Mucosa of rectum (tissue), 2 donors: ENCODE data around the gene GRIN2C.
A peak's percentile ranks its signal among the peaks of the same experiment; 100 is the strongest.

ENCODE experiments used
- H3K27ac ChIP-seq, 2 donors: one replicate each; pipeline ENCODE4 v1.7.0; 2013; ENCODE audit warnings: inconsistent platforms in 2 of 2, low read depth in 2 of 2, low read length in 2 of 2
- H3K27me3 ChIP-seq, 2 donors: one replicate each; pipeline ENCODE4 v1.7.0; 2013; ENCODE audit warnings: low read length in 2 of 2; ENCODE audit not compliant: control insufficient read depth in 2 of 2, insufficient read depth in 2 of 2
- H3K36me3 ChIP-seq, 2 donors: one replicate each; pipeline ENCODE4 v1.7.0; 2013; ENCODE audit warnings: low read length in 2 of 2; ENCODE audit not compliant: control insufficient read depth in 2 of 2, insufficient read depth in 2 of 2
- H3K4me1 ChIP-seq, 2 donors: one replicate each; pipeline ENCODE4 v1.7.0; 2013; ENCODE audit warnings: low read length in 2 of 2, mild to moderate bottlenecking in 1 of 2; ENCODE audit not compliant: control insufficient read depth in 2 of 2, insufficient read depth in 2 of 2
- H3K4me3 ChIP-seq, 2 donors: one replicate each; pipeline ENCODE4 v1.7.0; 2013; ENCODE audit warnings: low read length in 2 of 2
- H3K9ac ChIP-seq, 2 donors: one replicate each; pipeline ENCODE4 v1.7.0; 2013; ENCODE audit warnings: low read length in 2 of 2, low read depth in 1 of 2, mild to moderate bottlenecking in 1 of 2
- H3K9me3 ChIP-seq, 2 donors: one replicate each; pipeline ENCODE4 v1.7.0; 2013; ENCODE audit warnings: low read length in 2 of 2; ENCODE audit not compliant: control insufficient read depth in 2 of 2
- donor health status: healthy.
- donor health status: Normal muscosa, but diverticular disease.

The GRIN2C gene

GRCh38 chr17:74864297-74864865, 4.7 kb upstream of the GRIN2C start:
- H3K4me1 ChIP-seq, result peaks cover 13 to 16% of the 10 kb centered on the region in 2 donors
- H3K4me3 ChIP-seq, result no peak overlapping the region
- no peaks in the 10 kb centered on the region for H3K36me3 ChIP-seq
- no peak overlapping the region for H3K27ac ChIP-seq
- peaks cover 16 to 18% of the 10 kb centered on the region in 2 donors for H3K27me3 ChIP-seq
- no peak overlapping the region for H3K9ac ChIP-seq
- no peaks in the 10 kb centered on the region for H3K9me3 ChIP-seq

- Histone ChIP-seq H3K9me3 (no peaks in the 10 kb centered on the region), H3K27me3 (peaks cover 21 to 24% of the 10 kb centered on the region in 2 donors), H3K27ac (no peak overlapping the region), H3K9ac (no peak overlapping the region), H3K4me3 (no peak overlapping the region), H3K36me3 (no peaks in the 10 kb centered on the region), H3K4me1 (peaks cover 13 to 16% of the 10 kb centered on the region in 2 donors)
Observed at GRCh38 chr17:74863420-74864296, 4.0 kb upstream of the GRIN2C start.

- Histone ChIP-seq H3K36me3 (no peaks in the 10 kb centered on the region), H3K4me1 (peaks cover 13 to 16% of the 10 kb centered on the region in 2 donors), H3K4me3 (no peak overlapping the region), H3K27ac (no peak overlapping the region), H3K9me3 (no peaks in the 10 kb centered on the region), H3K9ac (no peak overlapping the region), H3K27me3 (peaks cover 23 to 26% of the 10 kb centered on the region in 2 donors)
Observed at GRCh38 chr17:74862919-74863318, 3.2 kb upstream of the GRIN2C start.

- peaks cover 13 to 16% of the 10 kb centered on the region in 2 donors for H3K4me1 ChIP-seq
- H3K9me3 ChIP-seq, result no peaks in the 10 kb centered on the region
- H3K36me3 ChIP-seq, result no peaks in the 10 kb centered on the region
- H3K4me3 ChIP-seq, result no peak overlapping the region
- H3K27me3 ChIP-seq, result peaks cover 25 to 29% of the 10 kb centered on the region in 2 donors
- H3K9ac ChIP-seq, result no peak overlapping the region
- no peak overlapping the region for H3K27ac ChIP-seq
Observed at GRCh38 chr17:74862108-74862901, 2.6 kb upstream of the GRIN2C start.

GRCh38 chr17:74861662-74862107, 2.0 kb upstream of the GRIN2C start:
- H3K9ac ChIP-seq, result no peak overlapping the region
- H3K4me1 ChIP-seq, result peaks cover 13 to 16% of the 10 kb centered on the region in 2 donors
- H3K27me3 ChIP-seq, result peaks cover 29 to 35% of the 10 kb centered on the region in 2 donors
- H3K27ac ChIP-seq, result no peak overlapping the region
- peak overlapping the region in 1 of 2 donors; percentile 20 for H3K4me3 ChIP-seq
- no peaks in the 10 kb centered on the region for H3K36me3 ChIP-seq
- no peaks in the 10 kb centered on the region for H3K9me3 ChIP-seq

- peaks cover 13 to 16% of the 10 kb centered on the region in 2 donors for H3K4me1 ChIP-seq
- H3K4me3 ChIP-seq, result no peak overlapping the region
- H3K9ac ChIP-seq, result no peak overlapping the region
- H3K36me3 ChIP-seq, result no peaks in the 10 kb centered on the region
- H3K9me3 ChIP-seq, result no peaks in the 10 kb centered on the region
- H3K27ac ChIP-seq, result no peak overlapping the region
- H3K27me3 ChIP-seq, result peaks cover 29 to 35% of the 10 kb centered on the region in 2 donors
Observed at GRCh38 chr17:74860872-74861661, 1.4 kb upstream of the GRIN2C start.

- no peak overlapping the region for H3K9ac ChIP-seq
- H3K27me3 ChIP-seq, result peaks cover 32 to 40% of the 10 kb centered on the region in 2 donors
Observed at GRCh38 chr17:74860229-74860871, 665 bp upstream of the GRIN2C start.

GRCh38 chr17:74858672-74859458, 820 bp downstream of the GRIN2C start:
- Histone ChIP-seq H3K36me3 (no peaks in the 10 kb centered on the region), H3K27me3 (peaks cover 39 to 52% of the 10 kb centered on the region in 2 donors), H3K4me1 (peaks cover 10 to 16% of the 10 kb centered on the region in 2 donors), H3K4me3 (no peak overlapping the region), H3K9ac (no peak overlapping the region), H3K27ac (no peak overlapping the region), H3K9me3 (no peaks in the 10 kb centered on the region)

More at GRCh38 chr17:74860229-74860871, 665 bp upstream of the GRIN2C start:
- H3K9me3 ChIP-seq, result no peaks in the 10 kb centered on the region
- no peak overlapping the region for H3K4me3 ChIP-seq
- H3K4me1 ChIP-seq, result peaks cover 13 to 16% of the 10 kb centered on the region in 2 donors
- no peaks in the 10 kb centered on the region for H3K36me3 ChIP-seq
- H3K27ac ChIP-seq, result no peak overlapping the region
